Pancreas (tissue), 10 donors: ENCODE data around the gene MYOM1. TPM values are rescaled to one million over a fixed set of nuclear protein-coding genes. Genes with fewer than 3 reads are reported as not detected.
"Not testable (repeated sequence)": the region's sequence is repeated elsewhere in the genome, so short reads cannot be mapped to it uniquely, and the experiment has no call there.

Experiments used
- ATAC-seq, 4 donors: fragments of 200-7000 bp; cut with Tn5 transposase; one replicate each; pipeline versions ENCODE4 v1.8.0 to v1.9.1; 2020; ENCODE audit warnings: mild to moderate bottlenecking in 4 of 4, moderate library complexity in 4 of 4
- DNase-seq, 6 donors: peaks; one replicate each; pipeline ENCODE4 v3.0.0-alpha.2; 2020
- FAIRE-seq: peaks from 2 replicates; lab custom pipeline; 2012; peaks lifted over from hg19 to GRCh38; lab: Jason Lieb, UNC
- H3K27ac ChIP-seq, 4 donors: fragments of 200-600 bp; sonication (generic); 1 replicate in 3 of 4; 2 replicates in 1 of 4; pipeline versions ENCODE4 v1.5.0 to v1.8.0; 2020
- H3K27me3 ChIP-seq, 4 donors: fragments of 200-600 bp; one replicate each; pipeline ENCODE4 v1.8.0; 2021
- H3K36me3 ChIP-seq, 3 donors: fragments of 200-600 bp; sonication (generic) in 1 of 3; one replicate each; pipeline versions ENCODE4 v1.5.0 to v1.8.0; 2020 to 2021
- H3K4me1 ChIP-seq, 3 donors: fragments of 200-600 bp; one replicate each; pipeline ENCODE4 v1.8.0; 2021
- H3K4me3 ChIP-seq, 4 donors: fragments of 200-600 bp; sonication (generic) in 2 of 4; one replicate each; pipeline versions ENCODE4 v1.5.0 to v1.8.0; 2020 to 2021
- H3K9me3 ChIP-seq, 4 donors: fragments of 200-600 bp; one replicate each; pipeline ENCODE4 v1.8.0; 2021
- CTCF ChIP-seq, 4 donors: fragments of 200-600 bp; sonication (generic) in 3 of 4; IDR thresholded peaks; one replicate each; pipeline versions ENCODE4 v1.5.0 to v1.8.0; 2021; ENCODE audit warnings: antibody characterized with exemption in 4 of 4
- WGBS, 2 donors: extraction: QIAGEN DNeasy Blood & Tissue Kit; methylation state at CpG; one replicate each; pipeline ENCODE4 v1.1.7; 2013; 5-methylcytosine and 5-hydroxymethylcytosine counted together
- intact Hi-C, 3 donors: fragments of 100-400 bp; cut with DNase I; formaldehyde crosslinking; loops; one replicate each; pipeline versions ENCODE4 v1.11.1 to v1.14.2; 2022
- polyA plus RNA-seq, 2 donors: library from polyadenylated mRNA; stranded (reverse); fragments of 200-250 nt; gene quantifications; one replicate each; pipeline ENCODE4 v1.2.3, GENCODE V29; 2013
- total RNA-seq, 6 donors: library from RNA; stranded (reverse); fragmentation: NEBNext Ultra II Directional in 4 of 6; extraction: Animal tissue kit (Norgen Biotek cat#: 25700) in 4 of 6; gene quantifications; one replicate each; pipeline versions ENCODE4 v1.2.1 to v1.2.4, GENCODE V29; 2021 to 2023
- donor health status: healthy with polysubstance abuse.
- donor health status: DM: no; HTN: no; CAD: no; lungs with moderate emphysema.
- donor health status: DM: no; HTN: no; CAD: no.
- donor health status: control.
- donor health status: control.
- donor health status: Bipolar disorder and iron deficiency.
- donor health status: DM: yes; HTN: yes; CAD: no.
- donor health status: DM: no; HTN: no; CAD: no.
- donor health status: DM: no; HTN: no; CAD: no.
- donor health status: DM: yes; HTN: yes; CAD: no.

Gene MYOM1
- total and polyA plus RNA-seq, 8 donors, result 4.7 to 18.2 (median 14.2) TPM

- intact Hi-C loops, result no loop called here
- no peaks in the 10 kb centered on the region for H3K4me1 ChIP-seq
- no peak overlapping the region for H3K27ac ChIP-seq
- 76 to 79% methylated on average over 9 of the region's 9 CpGs for WGBS, 2 donors
- no peaks in the 10 kb centered on the region for H3K27me3 ChIP-seq
- no peak for DNase-seq
- no peak for ATAC-seq
- no peaks in the 10 kb centered on the region for H3K9me3 ChIP-seq
- TF ChIP-seq CTCF (IDR thresholded peaks at IDR 0.05), result no peak
- H3K4me3 ChIP-seq, result no peak overlapping the region
- no peak for FAIRE-seq
- H3K36me3 ChIP-seq, result no peaks in the 10 kb centered on the region
Measured at GRCh38 chr18:3075491-3075890, 144.3 kb downstream of the MYOM1 start.

- DNase-seq (no peak), ATAC-seq (peak in 1 of 4 donors; percentile 26), FAIRE-seq (no peak)
- H3K4me3 ChIP-seq, result no peak overlapping the region
- H3K27me3 ChIP-seq, result no peaks in the 10 kb centered on the region
- no peak for TF ChIP-seq CTCF (IDR thresholded peaks at IDR 0.05)
- H3K4me1 ChIP-seq, result no peaks in the 10 kb centered on the region
- H3K27ac ChIP-seq, result no peak overlapping the region
- H3K9me3 ChIP-seq, result no peaks in the 10 kb centered on the region
- intact Hi-C loops, result no loop called here
- H3K36me3 ChIP-seq, result no peaks in the 10 kb centered on the region
Measured at GRCh38 chr18:3074087-3074486, 145.7 kb downstream of the MYOM1 start.

- H3K9me3 ChIP-seq, FAIRE-seq, H3K27ac ChIP-seq, intact Hi-C loops, DNase-seq, H3K4me3 ChIP-seq, H3K4me1 ChIP-seq, ATAC-seq, H3K27me3 ChIP-seq, H3K36me3 ChIP-seq: not testable (repeated sequence)
- WGBS, 2 donors, result 94 to 96% methylated on average over 3 of the region's 3 CpGs
Measured at GRCh38 chr18:3073353-3073752, 146.4 kb downstream of the MYOM1 start.

- Histone ChIP-seq H3K4me3 (no peak overlapping the region), H3K9me3 (no peaks in the 10 kb centered on the region), H3K36me3 (peaks cover 0 to 3% (median 0%) of the 10 kb centered on the region in 3 donors), H3K27ac (no peak overlapping the region), H3K27me3 (no peaks in the 10 kb centered on the region), H3K4me1 (no peaks in the 10 kb centered on the region)
- FAIRE-seq (no peak), ATAC-seq (no peak), DNase-seq (no peak)
- WGBS, 2 donors, result 94 to 98% methylated on average over 5 of the region's 5 CpGs
- no peak for TF ChIP-seq CTCF (IDR thresholded peaks at IDR 0.05)
- intact Hi-C loops, result no loop called here
Measured at GRCh38 chr18:3071676-3072075, 148.1 kb downstream of the MYOM1 start.

- Histone ChIP-seq H3K9me3 (no peaks in the 10 kb centered on the region), H3K36me3 (peaks cover 0 to 7% (median 0%) of the 10 kb centered on the region in 3 donors), H3K4me3 (no peak overlapping the region), H3K27me3 (no peaks in the 10 kb centered on the region), H3K27ac (no peak overlapping the region), H3K4me1 (no peaks in the 10 kb centered on the region)
- WGBS, 2 donors, result 86 to 88% methylated on average over 5 of the region's 5 CpGs
- DNase-seq (no peak), ATAC-seq (no peak), FAIRE-seq (no peak)
- TF ChIP-seq CTCF (IDR thresholded peaks at IDR 0.05), result no peak
- intact Hi-C loops, result no loop called here
Measured at GRCh38 chr18:3069671-3070433, 149.9 kb downstream of the MYOM1 start.
